HG03457 (cell line): ENCODE data around the gene CFAP210.
"Not testable (repeated sequence)": the region's sequence is repeated elsewhere in the genome, so short reads cannot be mapped to it uniquely, and the experiment has no call there.

ENCODE experiments used
- ATAC-seq: cut with Tn5 transposase; IDR thresholded peaks from one replicate; pipeline ENCODE4 v1.9.1; 2021; ENCODE audit warnings: moderate number of reproducible peaks; ENCODE audit not compliant: unreplicated experiment

The CFAP210 gene

GRCh38 chr2:169625781-169626180, 68.4 kb downstream of the CFAP210 start:
- ATAC-seq: no peak

- no peak for ATAC-seq
Observed at GRCh38 chr2:169623235-169623634, 71.0 kb downstream of the CFAP210 start.

- ATAC-seq: no peak
Observed at GRCh38 chr2:169620509-169620908, 73.7 kb downstream of the CFAP210 start.

GRCh38 chr2:169619946-169620345, 74.3 kb downstream of the CFAP210 start:
- ATAC-seq: no peak

GRCh38 chr2:169615982-169616381, 78.2 kb downstream of the CFAP210 start:
- not testable (repeated sequence) for ATAC-seq

- ATAC-seq: no peak
Observed at GRCh38 chr2:169613876-169614275, 80.3 kb downstream of the CFAP210 start.

- no peak for ATAC-seq
Observed at GRCh38 chr2:169609264-169609663, 84.9 kb downstream of the CFAP210 start.

- no peak for ATAC-seq
Observed at GRCh38 chr2:169599568-169599967, 94.6 kb downstream of the CFAP210 start.

GRCh38 chr2:169598982-169599381, 95.2 kb downstream of the CFAP210 start:
- ATAC-seq: no peak

- ATAC-seq: not testable (repeated sequence)
Observed at GRCh38 chr2:169596546-169596945, 97.7 kb downstream of the CFAP210 start.
